Keratinocyte (primary cell): Measurements from ENCODE around the gene TTC9B.

Experiments used
- EZH2 ChIP-seq: IDR thresholded peaks from one replicate; pipeline ENCODE4 v1.6.1; 2012; ENCODE audit warnings: inconsistent platforms, mild to moderate bottlenecking, low read length, moderate library complexity
- TF ChIP-seq, protein P1 (sequence below), 3 experiments: IDR thresholded peaks in 1 of 3; conservative IDR thresholded peaks in 1 of 3; optimal IDR thresholded peaks in 1 of 3; 2 replicates in 2 of 3; 3 replicates in 1 of 3; pipeline versions ENCODE3 to v1.5.1; 2011; ENCODE audit warnings: low read length in 3 of 3, mild to moderate bottlenecking in 3 of 3, moderate library complexity in 2 of 3, control low read depth in 1 of 3, inconsistent platforms in 1 of 3; ENCODE audit not compliant: insufficient read depth in 2 of 3; ENCODE audit errors: extremely low read depth in 1 of 3

GRCh38 chr19:40228346-40228745 is 10.2 kb upstream of the TTC9B start:
- TF ChIP-seq, protein P1, sequence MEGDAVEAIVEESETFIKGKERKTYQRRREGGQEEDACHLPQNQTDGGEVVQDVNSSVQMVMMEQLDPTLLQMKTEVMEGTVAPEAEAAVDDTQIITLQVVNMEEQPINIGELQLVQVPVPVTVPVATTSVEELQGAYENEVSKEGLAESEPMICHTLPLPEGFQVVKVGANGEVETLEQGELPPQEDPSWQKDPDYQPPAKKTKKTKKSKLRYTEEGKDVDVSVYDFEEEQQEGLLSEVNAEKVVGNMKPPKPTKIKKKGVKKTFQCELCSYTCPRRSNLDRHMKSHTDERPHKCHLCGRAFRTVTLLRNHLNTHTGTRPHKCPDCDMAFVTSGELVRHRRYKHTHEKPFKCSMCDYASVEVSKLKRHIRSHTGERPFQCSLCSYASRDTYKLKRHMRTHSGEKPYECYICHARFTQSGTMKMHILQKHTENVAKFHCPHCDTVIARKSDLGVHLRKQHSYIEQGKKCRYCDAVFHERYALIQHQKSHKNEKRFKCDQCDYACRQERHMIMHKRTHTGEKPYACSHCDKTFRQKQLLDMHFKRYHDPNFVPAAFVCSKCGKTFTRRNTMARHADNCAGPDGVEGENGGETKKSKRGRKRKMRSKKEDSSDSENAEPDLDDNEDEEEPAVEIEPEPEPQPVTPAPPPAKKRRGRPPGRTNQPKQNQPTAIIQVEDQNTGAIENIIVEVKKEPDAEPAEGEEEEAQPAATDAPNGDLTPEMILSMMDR (optimal IDR thresholded peaks at IDR 0.05 in 1 of 3, IDR thresholded peaks at IDR 0.05 in 1 of 3, conservative IDR thresholded peaks at IDR 0.05 in 1 of 3; ENCODE audit: extremely low read depth in 1 of 3, insufficient read depth in 2 of 3, low read length in 3 of 3), result no peak
- no peak for TF ChIP-seq EZH2
